HG02610 (cell line): ENCODE results near the gene PRR7.

Source experiments
- ATAC-seq: cut with Tn5 transposase; IDR thresholded peaks from one replicate; pipeline ENCODE4 v1.9.1; 2021; ENCODE audit warnings: mild to moderate bottlenecking, moderate library complexity; ENCODE audit not compliant: unreplicated experiment

PRR7 gene

GRCh38 chr5:177449140-177450061 lies 2.8 kb downstream of the PRR7 start:
- no peak for ATAC-seq

- ATAC-seq: no peak
Measured at GRCh38 chr5:177450667-177451424, 4.2 kb downstream of the PRR7 start.

- no peak for ATAC-seq
Measured at GRCh38 chr5:177452688-177453638, 6.3 kb downstream of the PRR7 start.

GRCh38 chr5:177453852-177454396 lies 7.3 kb downstream of the PRR7 start:
- ATAC-seq: no peak

GRCh38 chr5:177454397-177455035 lies 7.9 kb downstream of the PRR7 start:
- peak; percentile 36 for ATAC-seq

GRCh38 chr5:177455036-177455660 lies 8.5 kb downstream of the PRR7 start:
- peak; percentile 51 for ATAC-seq

- no peak for ATAC-seq
Measured at GRCh38 chr5:177455661-177456590, 9.3 kb downstream of the PRR7 start.

GRCh38 chr5:177456591-177456964 lies 10.0 kb downstream of the PRR7 start:
- ATAC-seq: no peak

- ATAC-seq: peak; percentile 45
Measured at GRCh38 chr5:177456976-177457851, 10.6 kb downstream of the PRR7 start.

- no peak for ATAC-seq
Measured at GRCh38 chr5:177457852-177458681, 11.5 kb downstream of the PRR7 start.

GRCh38 chr5:177458912-177459350 lies 12.3 kb downstream of the PRR7 start:
- no peak for ATAC-seq

GRCh38 chr5:177459357-177459756 lies 12.7 kb downstream of the PRR7 start:
- ATAC-seq: no peak

GRCh38 chr5:177459819-177460628 lies 13.4 kb downstream of the PRR7 start:
- ATAC-seq: no peak

- no peak for ATAC-seq
Measured at GRCh38 chr5:177462021-177462670, 15.5 kb downstream of the PRR7 start.

- ATAC-seq: no peak
Measured at GRCh38 chr5:177465044-177465443, 18.4 kb downstream of the PRR7 start.
